Fibroblast of skin of left biceps (primary cell): ENCODE data around the gene NGLY1.
A peak's percentile ranks its signal among the peaks of the same experiment; 100 is the strongest.

Source experiments
- DNase-seq, 2 experiments: peaks; one replicate each; pipeline ENCODE4 v3.0.0-alpha.2; 2013; ENCODE audit warnings: low read depth in 2 of 2

The NGLY1 gene

GRCh38 chr3:25782938-25783660 lies at the start of gene NGLY1:
TSS of gene NGLY1 (minus strand) at chr3:25783443. CDS start at chr3:25783390, 53 bp downstream.
- DNase-seq, result peak; percentile 39 to 48

GRCh38 chr3:25831578-25831977 lies 48.3 kb upstream of the NGLY1 start:
- DNase-seq, result no peak

GRCh38 chr3:25830373-25831280 lies 47.4 kb upstream of the NGLY1 start:
- no peak for DNase-seq

GRCh38 chr3:25826510-25826909 lies 43.3 kb upstream of the NGLY1 start:
- no peak for DNase-seq

DNA sequence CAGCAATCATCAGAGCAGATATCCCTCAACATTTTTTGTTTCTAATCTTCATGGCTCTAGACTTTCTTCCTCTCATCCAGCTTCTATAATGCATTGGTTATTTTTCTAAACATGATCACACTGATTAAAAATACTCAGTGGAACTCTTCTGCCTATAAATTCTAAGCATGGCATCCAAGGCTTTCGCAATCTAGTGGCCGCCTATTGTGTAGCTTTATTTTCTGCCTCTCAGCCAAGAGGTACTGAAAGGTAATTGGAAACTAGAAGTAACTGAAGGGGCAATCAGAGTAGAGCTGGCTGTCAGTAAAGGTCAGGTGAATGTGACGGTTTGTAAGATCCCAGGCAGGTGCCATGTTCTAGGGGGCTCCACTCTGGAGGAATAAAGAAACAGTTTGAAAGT lies 40.1 kb upstream of the NGLY1 start:
- no peak for DNase-seq

GRCh38 chr3:25821746-25822573 lies 38.7 kb upstream of the NGLY1 start:
- DNase-seq, result no peak

GRCh38 chr3:25820816-25821486 lies 37.7 kb upstream of the NGLY1 start:
- peak in 1 of 2 experiments; percentile 7 for DNase-seq

DNA sequence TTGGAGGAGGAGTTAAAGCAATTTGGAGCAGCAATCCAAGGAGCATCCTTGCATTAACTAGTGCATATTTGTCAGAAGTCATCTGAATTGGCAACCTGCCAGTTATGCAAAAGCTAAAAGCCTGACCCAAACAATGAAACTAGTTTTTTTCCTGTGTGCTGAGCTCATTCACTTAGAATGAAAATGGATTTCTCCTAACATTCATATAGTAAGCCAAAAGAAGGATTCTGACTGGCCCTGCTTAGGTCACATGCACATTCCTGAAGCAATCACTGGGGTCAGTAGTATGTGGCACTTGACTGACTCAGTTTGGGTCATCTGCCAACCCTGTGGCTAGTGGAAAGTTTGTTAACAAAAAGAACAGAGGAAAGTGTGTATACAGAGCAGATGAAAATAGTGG lies 37.1 kb upstream of the NGLY1 start:
- DNase-seq, result peak; percentile 58 to 72

- no peak for DNase-seq
These were observed 35.1 kb upstream of the NGLY1 start for GRCh38 chr3:25818335-25818734.

GRCh38 chr3:25817638-25818037 lies 34.4 kb upstream of the NGLY1 start:
- DNase-seq, result no peak

DNA sequence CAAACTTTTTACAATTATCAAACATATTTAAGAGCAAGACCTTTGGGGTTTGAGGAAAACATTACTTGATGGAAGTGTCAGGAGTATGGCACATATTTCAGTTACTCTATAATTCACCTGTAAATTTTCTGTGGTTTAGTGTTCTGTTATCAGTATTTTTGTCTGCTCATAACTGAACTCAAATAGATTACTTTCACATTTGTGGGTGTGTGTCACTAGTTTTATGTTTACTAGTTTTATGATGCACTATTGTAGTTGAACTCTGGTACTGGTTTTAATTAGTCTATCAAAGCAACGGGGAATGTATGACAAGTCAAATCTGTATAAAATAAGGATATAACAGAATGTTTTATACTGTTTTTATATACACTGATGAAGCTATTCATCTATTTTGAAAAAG lies 33.9 kb upstream of the NGLY1 start:
- DNase-seq, result no peak

- no peak for DNase-seq
These were observed 29.4 kb upstream of the NGLY1 start for GRCh38 chr3:25812644-25813043.

GRCh38 chr3:25804676-25805075 lies 21.4 kb upstream of the NGLY1 start:
- DNase-seq, result no peak

- no peak for DNase-seq
These were observed 20.6 kb upstream of the NGLY1 start for GRCh38 chr3:25803833-25804232.

DNA sequence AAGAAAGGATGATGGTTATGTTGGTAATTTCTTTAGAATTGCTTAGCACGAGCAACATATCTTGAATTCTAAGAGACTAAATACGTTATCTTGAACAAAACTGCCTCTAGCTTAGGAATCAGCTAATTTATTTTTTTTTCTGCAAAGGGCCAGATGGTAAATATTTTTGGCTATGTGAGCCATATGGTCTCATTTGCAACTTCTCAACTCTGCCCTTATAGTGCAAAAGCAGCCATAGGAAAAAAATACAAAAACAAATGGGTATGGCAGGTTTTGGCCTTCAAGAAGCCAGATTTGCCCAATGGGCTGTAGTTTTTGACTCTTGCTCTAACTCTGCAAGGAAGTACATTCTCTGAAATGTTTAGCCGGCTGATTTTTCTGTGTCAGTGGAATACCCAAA lies 18.5 kb upstream of the NGLY1 start:
- DNase-seq, result no peak

GRCh38 chr3:25789596-25790556 lies 6.6 kb upstream of the NGLY1 start, which contains the start of gene OXSM:
TSS of gene OXSM (plus strand) at chr3:25790090. CDS start at chr3:25791021, 931 bp downstream.
- peak; percentile 72 to 77 for DNase-seq

GRCh38 chr3:25789209-25789595 lies 6.0 kb upstream of the NGLY1 start:
- no peak for DNase-seq

GRCh38 chr3:25787689-25788088 lies 4.4 kb upstream of the NGLY1 start:
- no peak for DNase-seq

- no peak for DNase-seq
These were observed 2.6 kb upstream of the NGLY1 start for GRCh38 chr3:25785826-25786225.

DNA sequence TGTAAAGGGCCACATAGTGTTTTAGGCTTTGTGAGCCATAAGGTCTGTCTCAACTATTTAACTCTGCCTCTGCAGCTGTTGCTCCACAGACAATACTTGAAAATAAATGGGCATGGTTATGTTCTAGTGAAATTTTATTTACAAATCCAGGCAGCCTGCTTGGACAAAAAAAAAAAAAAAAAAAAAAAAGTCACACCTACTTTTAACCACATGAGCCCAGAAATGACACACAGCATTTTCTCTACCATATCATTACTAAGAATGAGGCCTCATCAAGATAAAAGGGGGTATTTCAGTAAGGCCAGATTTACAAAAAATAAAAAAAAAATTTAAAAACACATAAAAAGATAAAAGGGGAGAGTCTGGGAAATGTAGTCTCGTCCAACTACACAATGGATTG lies 1.7 kb upstream of the NGLY1 start:
- DNase-seq, result no peak
